AG04450 (cell line): ENCODE data around the gene CFAP58. TPM values are rescaled to one million over a fixed set of nuclear protein-coding genes. Genes with fewer than 3 reads are reported as not detected.

ENCODE experiments used
- CTCF ChIA-PET: fragments of 300-600, 350-600 bp; formaldehyde crosslinking; extraction: SDS; loops from one replicate; lab custom pipeline; 2022; ENCODE audit warnings: antibody characterized with exemption, inconsistent platforms; lab: Charles Lee
- POLR2A ChIA-PET: fragments of 350-600 bp; formaldehyde crosslinking; extraction: SDS; loops from one replicate; lab custom pipeline; 2021; ENCODE audit warnings: antibody characterized with exemption, inconsistent platforms; lab: Yijun Ruan, JAX
- DNase-seq: peaks from one replicate; pipeline ENCODE4 v3.0.0-alpha.2; 2011; ENCODE audit warnings: low read depth, low spot score
- H3K27ac ChIP-seq: one replicate; pipeline ENCODE4 v1.5.1; 2012; ENCODE audit warnings: low read depth, low read length, control low read depth
- H3K27me3 ChIP-seq: one replicate; pipeline ENCODE4 v1.6.0; 2012; ENCODE audit warnings: low read length; ENCODE audit not compliant: control insufficient read depth, insufficient read depth
- H3K4me3 ChIP-seq: 2 replicates; pipeline ENCODE4 v1.5.1; 2011; ENCODE audit warnings: mild to moderate bottlenecking, low read depth, low read length, control low read depth
- H3K9me3 ChIP-seq: 2 replicates; pipeline ENCODE4 v1.5.1; 2012; ENCODE audit warnings: low read length; ENCODE audit not compliant: control insufficient read depth, insufficient read depth
- polyA plus RNA-seq: library from polyadenylated mRNA; depleted of rRNA; stranded (reverse); fragments of >200 nt; gene quantifications from 2 replicates; pipeline ENCODE4 v1.2.3, GENCODE V29; 2011
- TF ChIP-seq, protein P1 (sequence below): IDR thresholded peaks from 2 replicates; pipeline ENCODE4 v1.5.1; 2011; ENCODE audit warnings: low read depth, low read length, control low read depth, inconsistent platforms

CFAP58 gene
- polyA plus RNA-seq, 1 experiment: 0.51 TPM

GRCh38 chr10:104334561-104334960, 19.1 kb upstream of the CFAP58 start:
- Histone ChIP-seq H3K4me3 (no peak overlapping the region), H3K27ac (no peak overlapping the region), H3K9me3 (peaks cover 4% of the 10 kb centered on the region; the same call in 1 of the 2 replicates), H3K27me3 (no peaks in the 10 kb centered on the region)
- CTCF ChIA-PET: interaction anchor here (1.1 to 7.3 kb wide), 5 partner anchors 16 to 60 kb away, joined by 3 to 99 read pairs (median 5); no protein-coding TSS in a partner anchor
- no peak for DNase-seq
- POLR2A ChIA-PET: interaction anchor here (0.6 kb wide), 1 partner anchor 35 kb away, joined by 3 read pairs; no protein-coding TSS in a partner anchor
- TF ChIP-seq, protein P1, sequence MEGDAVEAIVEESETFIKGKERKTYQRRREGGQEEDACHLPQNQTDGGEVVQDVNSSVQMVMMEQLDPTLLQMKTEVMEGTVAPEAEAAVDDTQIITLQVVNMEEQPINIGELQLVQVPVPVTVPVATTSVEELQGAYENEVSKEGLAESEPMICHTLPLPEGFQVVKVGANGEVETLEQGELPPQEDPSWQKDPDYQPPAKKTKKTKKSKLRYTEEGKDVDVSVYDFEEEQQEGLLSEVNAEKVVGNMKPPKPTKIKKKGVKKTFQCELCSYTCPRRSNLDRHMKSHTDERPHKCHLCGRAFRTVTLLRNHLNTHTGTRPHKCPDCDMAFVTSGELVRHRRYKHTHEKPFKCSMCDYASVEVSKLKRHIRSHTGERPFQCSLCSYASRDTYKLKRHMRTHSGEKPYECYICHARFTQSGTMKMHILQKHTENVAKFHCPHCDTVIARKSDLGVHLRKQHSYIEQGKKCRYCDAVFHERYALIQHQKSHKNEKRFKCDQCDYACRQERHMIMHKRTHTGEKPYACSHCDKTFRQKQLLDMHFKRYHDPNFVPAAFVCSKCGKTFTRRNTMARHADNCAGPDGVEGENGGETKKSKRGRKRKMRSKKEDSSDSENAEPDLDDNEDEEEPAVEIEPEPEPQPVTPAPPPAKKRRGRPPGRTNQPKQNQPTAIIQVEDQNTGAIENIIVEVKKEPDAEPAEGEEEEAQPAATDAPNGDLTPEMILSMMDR: no peak

- Histone ChIP-seq H3K4me3 (peak overlapping the region; percentile 87), H3K27me3 (no peaks in the 10 kb centered on the region), H3K27ac (peak overlapping the region; percentile 52), H3K9me3 (peaks cover 4% of the 10 kb centered on the region; the same call in 1 of the 2 replicates)
- no peak for DNase-seq
- TF ChIP-seq, protein P1: no peak
- ChIA-PET CTCF (interaction anchor here (0.6 to 7.3 kb wide), 7 partner anchors 16 to 61 kb away, joined by 3 to 99 read pairs (median 5); no protein-coding TSS in a partner anchor), POLR2A (no interaction called here)
These were observed 18.5 kb upstream of the CFAP58 start for GRCh38 chr10:104334965-104335650.

GRCh38 chr10:104336821-104337467, 16.7 kb upstream of the CFAP58 start:
- Histone ChIP-seq H3K9me3 (peaks cover 4% of the 10 kb centered on the region; the same call in 1 of the 2 replicates), H3K27ac (peak overlapping the region; percentile 99), H3K27me3 (no peaks in the 10 kb centered on the region), H3K4me3 (peak overlapping the region; percentile 87)
- POLR2A ChIA-PET: interaction anchor here (0.6 to 1.9 kb wide), 5 partner anchors 20 to 216 kb away, joined by 3 to 6 read pairs (median 4); no protein-coding TSS in a partner anchor
- TF ChIP-seq, protein P1: no peak
- CTCF ChIA-PET: interaction anchor here (0.7 to 7.3 kb wide), 5 partner anchors 14 to 63 kb away, joined by 3 to 99 read pairs (median 9); no protein-coding TSS in a partner anchor
- DNase-seq: no peak

GRCh38 chr10:104337521-104337984, 16.1 kb upstream of the CFAP58 start:
- Histone ChIP-seq H3K4me3 (peak overlapping the region; percentile 87), H3K9me3 (peaks cover 4% of the 10 kb centered on the region; the same call in 1 of the 2 replicates), H3K27ac (peak overlapping the region; percentile 99), H3K27me3 (no peaks in the 10 kb centered on the region)
- POLR2A ChIA-PET: interaction anchor here (0.6 to 1.9 kb wide), 5 partner anchors 36 to 108 kb away, joined by 3 to 6 read pairs (median 6); no protein-coding TSS in a partner anchor
- DNase-seq: no peak
- CTCF ChIA-PET: interaction anchor here (1.0 to 7.3 kb wide), 4 partner anchors 31 to 63 kb away, joined by 3 to 99 read pairs (median 23); no protein-coding TSS in a partner anchor
- TF ChIP-seq, protein P1: no peak
